Fibroblast of skin of scalp (primary cell): ENCODE data around the gene FYN.
A peak's percentile ranks its signal among the peaks of the same experiment; 100 is the strongest.
"Not testable (repeated sequence)": the region's sequence is repeated elsewhere in the genome, so short reads cannot be mapped to it uniquely, and the experiment has no call there.

Experiments used
- DNase-seq: peaks from one replicate; pipeline ENCODE4 v3.0.0-alpha.2; 2013

FYN gene

DNA sequence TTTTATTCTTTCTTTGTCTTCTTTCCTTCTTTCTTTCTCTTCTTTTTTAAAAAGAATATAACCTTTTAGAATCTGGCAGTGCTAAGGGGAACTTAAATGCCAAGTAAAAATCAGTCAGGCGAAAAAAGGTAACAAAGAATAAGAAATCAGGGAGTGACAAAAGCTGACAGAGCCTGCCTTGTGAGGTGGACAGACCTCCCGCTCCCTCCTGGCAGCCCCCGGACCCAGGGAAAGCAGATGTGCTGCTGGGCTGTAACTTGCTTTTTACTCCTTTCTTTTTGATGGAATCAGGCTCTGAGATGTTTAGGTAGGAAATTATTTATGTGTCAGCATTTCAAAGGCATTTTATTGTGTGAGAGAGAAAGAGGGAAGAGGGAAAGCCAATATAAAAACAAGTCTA lies 172.1 kb downstream of the FYN start:
- no peak for DNase-seq

DNA sequence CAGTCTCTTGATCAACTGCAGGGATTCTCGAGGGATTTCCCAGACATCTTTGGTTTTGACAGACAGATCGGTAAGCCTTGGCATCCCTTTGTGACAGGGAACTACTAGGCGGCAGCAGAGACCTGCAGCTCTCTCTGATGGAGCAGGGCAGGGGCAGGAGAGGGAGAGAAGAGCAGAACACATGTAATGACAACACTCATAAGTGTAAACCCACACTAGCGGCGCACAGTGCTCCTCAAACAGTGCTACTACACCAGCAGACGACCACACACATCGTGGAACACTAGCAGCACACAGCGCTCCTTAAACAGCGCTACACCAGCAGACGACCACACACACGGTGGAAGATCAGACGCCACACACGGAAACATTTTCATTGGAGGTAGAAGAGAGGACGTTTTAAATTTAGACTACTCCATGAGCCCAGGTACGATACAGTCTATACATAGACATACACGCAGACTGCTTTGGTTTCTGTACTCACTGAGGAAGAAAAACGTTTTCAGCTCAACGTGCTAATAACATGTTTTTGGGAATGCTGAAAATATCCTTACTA lies 173.0 kb downstream of the FYN start:
- DNase-seq, result no peak

DNA sequence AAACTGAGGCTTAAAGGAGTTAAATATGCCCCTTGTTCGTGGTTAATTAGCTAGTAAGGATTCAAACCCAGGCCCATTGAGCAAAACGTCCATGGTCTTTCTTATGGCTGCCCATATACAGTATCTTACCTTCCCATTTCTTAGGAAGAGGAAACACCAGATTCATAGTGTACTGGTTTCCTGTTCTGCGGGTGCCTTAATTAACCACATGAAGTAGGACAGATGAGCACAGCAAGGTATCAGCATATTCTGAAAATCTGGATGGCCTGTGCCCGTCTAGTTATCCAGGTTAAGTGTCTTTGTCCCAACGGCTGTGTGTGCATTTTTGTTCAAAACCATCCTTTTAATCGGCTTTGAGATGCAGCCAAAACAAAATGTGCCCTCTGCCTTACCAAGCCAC lies 174.1 kb downstream of the FYN start:
- no peak for DNase-seq

DNA sequence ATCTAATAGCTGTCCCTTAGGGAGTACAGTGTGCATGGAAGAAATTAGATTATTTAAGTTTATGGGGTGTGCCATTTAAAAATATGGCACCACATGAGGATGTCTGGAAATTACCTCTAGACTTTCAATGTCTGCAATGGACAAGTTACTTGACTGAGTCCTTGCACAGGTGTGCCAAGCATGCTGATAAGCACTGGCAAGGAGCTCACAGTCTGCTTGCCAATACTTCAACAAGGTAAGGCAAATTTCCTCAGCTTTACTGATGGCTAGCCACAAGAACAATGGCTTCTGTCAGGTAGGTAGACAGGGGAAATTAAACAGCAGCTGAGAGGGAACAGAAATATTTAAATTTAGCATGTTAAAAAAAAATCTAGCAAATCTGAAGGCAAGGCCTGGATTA lies 176.4 kb downstream of the FYN start:
- no peak for DNase-seq

GRCh38 chr6:111692327-111693164 lies 180.7 kb downstream of the FYN start:
- DNase-seq, result no peak

DNA sequence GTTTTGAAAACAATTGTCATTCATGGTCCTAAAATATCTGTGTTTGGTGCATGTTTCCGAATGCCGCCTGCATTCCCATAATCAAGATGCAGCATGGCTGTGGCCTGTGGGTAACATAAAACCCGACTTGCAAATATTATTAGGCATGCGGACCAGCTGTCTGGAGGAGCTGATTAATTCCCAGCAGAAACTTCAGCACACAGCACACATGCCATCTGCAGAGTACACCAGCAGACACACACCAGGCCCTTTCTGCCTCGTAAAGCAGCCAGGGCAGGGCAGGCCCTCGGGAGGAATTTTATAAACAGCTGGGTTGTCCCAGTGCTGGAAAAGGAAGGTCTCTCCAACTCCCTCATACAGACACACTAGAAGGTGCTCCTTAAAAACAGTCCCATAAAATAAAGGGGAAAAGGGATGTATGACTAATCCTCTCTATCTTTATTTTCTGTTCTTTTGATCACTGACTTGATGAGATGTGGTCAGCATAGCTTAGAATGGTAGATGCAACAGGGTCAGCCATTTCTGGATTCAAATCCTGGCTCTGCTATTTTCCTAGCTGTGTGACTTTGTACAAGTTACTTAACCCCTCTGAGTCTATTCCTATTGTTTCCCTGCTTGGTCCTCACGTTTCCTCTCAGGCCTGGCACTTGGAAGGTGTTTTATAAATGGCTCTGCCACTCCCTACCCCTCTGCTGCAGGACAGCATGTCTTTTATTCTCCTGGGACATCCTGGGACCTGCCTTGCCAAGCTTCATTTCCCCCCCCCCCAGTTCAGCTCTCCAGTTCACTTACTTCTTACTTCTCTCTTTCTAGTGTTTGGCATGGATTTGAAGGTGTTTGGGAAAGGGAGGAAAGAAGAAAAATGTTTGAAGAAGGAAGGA lies 181.7 kb downstream of the FYN start:
- peak; percentile 26 for DNase-seq

DNA sequence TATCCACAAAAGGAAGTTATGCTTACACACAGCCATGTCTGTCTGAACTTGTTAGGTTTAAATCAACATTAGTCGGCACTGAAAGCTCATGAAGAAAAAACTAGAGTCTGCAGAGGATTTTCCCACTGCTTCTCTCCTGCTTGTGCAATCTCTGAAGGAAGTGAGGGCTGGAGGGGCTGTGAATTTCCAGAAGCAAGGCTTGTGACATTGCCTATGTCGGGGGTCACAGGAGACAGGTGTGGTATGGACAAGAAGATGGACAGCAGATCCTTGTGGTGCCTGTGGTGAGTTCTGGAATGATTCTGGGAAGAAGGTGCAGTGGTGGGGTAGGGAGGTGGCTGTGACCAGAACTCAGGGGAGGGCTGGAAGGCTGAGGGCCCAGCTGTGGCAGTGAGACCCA lies 183.3 kb downstream of the FYN start:
- no peak for DNase-seq

DNA sequence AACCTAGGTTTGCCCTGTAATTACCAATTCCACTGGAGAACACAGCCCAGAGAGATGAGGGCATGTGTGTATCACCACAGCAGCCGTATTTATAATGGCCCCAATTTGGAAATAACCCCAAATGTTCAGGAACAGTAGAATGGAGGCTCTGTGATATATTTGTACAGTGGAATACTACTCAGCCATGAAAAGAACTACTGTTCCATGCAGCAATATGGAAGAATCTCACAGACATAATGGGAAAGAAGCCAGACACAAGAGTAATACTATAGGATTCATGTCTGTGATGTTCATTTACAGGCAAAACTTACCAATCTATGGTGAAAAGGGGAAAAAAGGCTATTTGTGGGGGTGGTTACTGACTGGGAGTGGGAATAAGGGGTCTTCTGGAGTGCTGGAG lies 183.8 kb downstream of the FYN start:
- DNase-seq, result no peak

- DNase-seq, result no peak
These were observed 184.9 kb downstream of the FYN start for GRCh38 chr6:111688331-111688730.

DNA sequence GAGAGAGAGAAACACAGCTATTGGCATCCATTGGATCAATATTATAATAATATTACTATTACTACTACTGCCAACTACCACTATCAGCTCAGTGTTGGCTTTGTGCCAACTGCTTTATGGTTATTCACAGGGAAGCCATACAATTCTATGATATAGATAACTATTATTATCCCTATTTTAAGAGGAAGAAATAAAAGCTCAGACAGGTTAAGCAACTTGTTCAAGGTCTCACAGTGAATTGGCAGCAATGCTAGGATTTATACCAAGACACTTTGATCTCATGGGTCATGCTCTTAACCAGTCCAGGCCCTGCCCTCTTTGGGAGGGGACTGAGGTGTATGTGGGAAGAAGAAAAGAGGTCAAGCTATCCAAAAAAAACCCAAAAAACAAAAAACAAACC lies 185.6 kb downstream of the FYN start:
- DNase-seq, result no peak

GRCh38 chr6:111686932-111687266 lies 186.4 kb downstream of the FYN start:
- no peak for DNase-seq

GRCh38 chr6:111686249-111686931 lies 186.9 kb downstream of the FYN start:
- peak; percentile 34 for DNase-seq

GRCh38 chr6:111685526-111685925 lies 187.7 kb downstream of the FYN start:
- DNase-seq, result no peak

DNA sequence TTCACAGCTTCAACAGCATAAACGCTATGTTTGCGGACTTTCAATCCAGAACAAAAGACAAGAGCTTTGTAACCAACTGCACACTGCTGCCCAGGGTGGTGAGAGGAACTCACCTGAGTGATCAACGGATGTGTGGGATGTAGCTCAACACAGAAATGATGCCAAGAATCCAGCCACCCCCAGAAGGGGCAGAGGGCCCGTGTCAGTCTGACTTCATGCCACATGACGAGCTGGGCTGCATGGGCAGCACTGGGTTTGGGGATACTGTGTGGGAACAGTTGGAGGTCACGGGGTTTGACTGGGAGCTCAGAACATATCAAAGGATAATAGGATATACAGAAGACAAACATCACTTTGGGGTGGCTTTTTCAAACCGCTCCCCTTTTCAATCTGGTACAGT lies 188.2 kb downstream of the FYN start:
- DNase-seq, result no peak

DNA sequence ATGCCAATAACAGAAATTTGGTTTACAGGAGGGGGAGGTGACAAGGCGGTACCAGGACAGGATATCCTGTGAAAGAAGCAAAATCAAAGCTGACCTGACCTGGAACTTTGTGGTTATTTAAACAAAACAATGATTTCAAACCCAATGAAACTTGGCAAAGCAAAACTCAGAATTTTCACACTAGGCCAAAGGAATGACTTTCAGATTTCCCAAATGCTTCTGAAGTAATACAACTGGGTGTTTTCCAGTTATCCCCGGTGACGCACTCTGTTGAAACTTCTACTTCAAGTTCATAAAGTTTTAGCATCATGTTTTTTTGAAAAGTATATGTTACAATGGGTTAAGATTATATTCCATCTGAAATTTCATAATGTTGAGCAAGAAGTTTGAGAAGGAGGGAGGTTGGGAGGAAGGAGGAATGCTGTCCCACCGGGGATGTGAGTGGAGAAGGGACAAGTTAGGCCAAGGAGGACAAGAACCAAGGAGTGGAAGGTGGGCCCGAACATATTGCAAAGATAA lies 189.4 kb downstream of the FYN start:
- peak; percentile 62 for DNase-seq

- DNase-seq, result no peak
These were observed 190.1 kb downstream of the FYN start for GRCh38 chr6:111683157-111683556.

DNA sequence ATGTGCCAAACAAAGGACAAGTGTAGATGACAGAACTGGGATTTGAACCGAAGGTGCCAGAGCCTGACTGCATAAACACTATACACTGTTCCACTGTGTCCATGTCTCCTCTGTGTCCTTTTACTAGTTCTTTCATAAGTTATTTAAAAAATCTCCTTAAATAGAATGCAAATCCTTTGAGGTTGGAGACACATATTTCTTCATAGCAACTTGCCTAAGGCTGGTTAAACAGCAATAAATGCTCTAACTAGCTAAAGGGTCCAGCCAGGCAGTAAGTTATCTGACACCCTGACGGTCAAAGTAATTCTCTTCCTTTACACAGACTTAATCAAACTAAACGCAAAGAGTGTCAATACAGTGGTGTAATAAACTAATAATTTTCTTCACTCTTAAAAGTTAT lies 191.4 kb downstream of the FYN start:
- DNase-seq, result no peak

GRCh38 chr6:111680811-111681609 lies 192.2 kb downstream of the FYN start:
- not testable (repeated sequence) for DNase-seq

DNA sequence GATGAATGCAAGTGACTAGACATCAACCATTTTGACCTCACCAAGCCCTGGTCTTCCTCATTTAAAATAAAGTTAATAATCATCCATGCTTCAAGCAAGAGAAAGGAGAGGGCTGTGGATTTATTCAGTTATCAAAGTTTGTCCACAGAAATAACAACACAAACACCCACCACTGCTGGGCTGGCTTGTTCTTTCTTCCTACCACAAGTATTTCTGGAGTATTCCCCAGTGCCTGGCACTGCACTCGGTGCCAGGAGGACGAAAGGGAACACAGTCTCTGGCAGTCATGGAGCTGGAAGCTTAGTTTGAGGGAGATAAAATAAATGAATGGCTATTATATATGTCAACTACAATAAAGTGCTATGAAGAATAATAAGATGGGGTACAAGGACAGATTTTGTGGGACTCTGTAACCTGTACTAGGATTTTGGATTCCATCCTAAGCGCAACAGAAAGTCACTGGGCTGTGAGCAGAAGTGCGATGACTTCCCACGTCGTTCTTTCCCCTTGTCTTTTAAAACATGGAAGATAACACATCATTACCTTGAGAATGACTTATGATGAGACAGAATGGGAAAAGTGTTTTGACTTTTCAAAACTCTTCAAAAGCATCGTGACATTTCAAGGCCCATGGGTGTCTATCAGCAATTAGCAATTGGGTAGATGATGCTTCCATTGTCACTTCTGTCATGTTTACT lies 193.1 kb downstream of the FYN start:
- no peak for DNase-seq

GRCh38 chr6:111679126-111679858 lies 194.0 kb downstream of the FYN start:
- DNase-seq, result no peak
